Measurements from ENCODE around the gene PRPF18.

DNA sequence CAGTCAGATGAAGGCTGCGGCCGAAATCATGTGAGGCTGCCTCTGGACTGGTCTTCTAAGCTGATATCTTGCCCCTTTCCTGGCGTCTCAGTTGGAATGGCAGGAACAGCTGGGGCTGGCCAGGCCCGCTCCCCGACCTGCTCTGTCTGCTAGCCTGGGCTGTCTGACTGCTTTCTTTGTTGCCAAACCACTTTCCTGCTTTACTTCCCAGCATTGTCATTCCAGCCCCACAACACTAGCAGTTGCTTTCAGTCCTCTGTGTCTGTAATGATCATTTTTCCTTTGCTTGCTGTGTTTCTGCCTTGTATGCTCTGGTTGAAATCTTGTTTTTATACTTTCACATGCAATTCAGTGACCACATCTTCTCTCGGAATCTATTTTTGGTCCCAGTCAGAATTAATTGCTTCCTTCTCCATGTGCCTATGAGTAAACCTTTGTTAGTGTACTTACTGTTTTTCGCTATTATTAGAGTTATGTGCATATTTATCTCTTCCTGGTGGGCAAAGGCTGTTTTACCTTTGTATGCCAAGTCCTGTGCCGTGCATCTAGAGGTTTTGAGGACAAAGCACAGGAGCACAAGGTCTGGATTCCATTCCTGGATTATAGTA, 21.6 kb downstream of the PRPF18 start:
- TF ChIP-seq, protein P1, sequence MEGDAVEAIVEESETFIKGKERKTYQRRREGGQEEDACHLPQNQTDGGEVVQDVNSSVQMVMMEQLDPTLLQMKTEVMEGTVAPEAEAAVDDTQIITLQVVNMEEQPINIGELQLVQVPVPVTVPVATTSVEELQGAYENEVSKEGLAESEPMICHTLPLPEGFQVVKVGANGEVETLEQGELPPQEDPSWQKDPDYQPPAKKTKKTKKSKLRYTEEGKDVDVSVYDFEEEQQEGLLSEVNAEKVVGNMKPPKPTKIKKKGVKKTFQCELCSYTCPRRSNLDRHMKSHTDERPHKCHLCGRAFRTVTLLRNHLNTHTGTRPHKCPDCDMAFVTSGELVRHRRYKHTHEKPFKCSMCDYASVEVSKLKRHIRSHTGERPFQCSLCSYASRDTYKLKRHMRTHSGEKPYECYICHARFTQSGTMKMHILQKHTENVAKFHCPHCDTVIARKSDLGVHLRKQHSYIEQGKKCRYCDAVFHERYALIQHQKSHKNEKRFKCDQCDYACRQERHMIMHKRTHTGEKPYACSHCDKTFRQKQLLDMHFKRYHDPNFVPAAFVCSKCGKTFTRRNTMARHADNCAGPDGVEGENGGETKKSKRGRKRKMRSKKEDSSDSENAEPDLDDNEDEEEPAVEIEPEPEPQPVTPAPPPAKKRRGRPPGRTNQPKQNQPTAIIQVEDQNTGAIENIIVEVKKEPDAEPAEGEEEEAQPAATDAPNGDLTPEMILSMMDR (IDR thresholded peaks at IDR 0.05 in 8 of 11, conservative IDR thresholded peaks at IDR 0.05 in 3 of 11): no peak
- no peak for TF ChIP-seq POLR2AphosphoS5 (IDR thresholded peaks at IDR 0.05)

All from spleen (tissue), 7 donors.